ENCODE measurements around the gene ZBED6. TPM values are rescaled to one million over a fixed set of nuclear protein-coding genes. Genes with fewer than 3 reads are reported as not detected.

Gene ZBED6
- total RNA-seq, 5 donors from 2014 or later (not counting 1 experiment from before 2014, with no cell fraction given), result 21.7 to 36.7 (median 23.8) TPM

DNA sequence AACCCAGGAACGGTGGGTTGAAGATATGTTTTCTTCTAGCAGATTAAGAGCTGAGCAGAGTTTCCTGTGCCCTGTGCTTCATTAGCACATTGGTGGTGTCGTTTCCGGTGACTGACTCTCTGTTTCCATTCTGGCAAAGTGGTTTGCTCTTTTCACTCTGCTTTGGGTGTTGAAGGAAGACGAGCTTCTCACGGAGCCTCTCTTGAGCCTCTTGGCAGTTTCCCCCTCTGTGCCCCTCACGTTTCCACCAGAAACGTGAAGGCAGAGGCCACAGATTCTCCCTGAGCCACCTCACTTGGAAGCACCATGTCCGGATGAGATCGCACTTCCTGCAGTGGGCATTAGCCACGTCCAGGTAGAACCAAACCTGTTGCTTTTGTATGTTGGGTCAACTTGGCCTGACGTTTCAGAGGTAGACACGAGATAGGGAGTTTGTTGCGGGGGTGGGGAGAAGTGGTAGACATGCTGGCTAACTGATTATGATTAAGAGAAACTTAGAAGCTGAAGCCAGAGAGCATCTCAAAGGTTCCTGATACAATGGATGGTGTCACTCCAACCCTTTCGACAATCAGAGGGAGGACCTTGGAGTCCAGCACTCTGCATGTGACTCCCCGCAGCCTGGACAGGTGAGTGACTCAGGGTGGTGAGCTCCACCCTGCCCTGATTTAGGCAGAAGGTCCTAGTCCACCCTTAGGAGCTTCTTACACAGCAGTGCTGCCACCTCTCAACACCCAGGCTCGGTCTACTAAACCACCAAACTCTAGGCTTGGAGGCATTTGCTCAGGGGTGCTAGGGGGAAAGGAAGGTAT lies 30.2 kb upstream of the ZBED6 start, which contains the start of gene LAX1:
TSS of gene LAX1 (plus strand) at position 155 of the 809 bp plus-strand sequence. CDS start at position 538, 383 bp downstream.
- Mint-ChIP-seq H3K27me3 (no peaks in the 10 kb centered on the region), H3K27ac (peak within 1 kb of the TSS; percentile 98 to 99), H3K36me3 (peaks cover 9% of the 10 kb centered on the region), H3K9me3 (no peaks in the 10 kb centered on the region), H3K4me1 (peaks cover 54 to 72% (median 62%) of the 10 kb centered on the region in 3 donors), H3K4me3 (peak within 1 kb of the TSS; percentile 95 to 97 (median 95))
- Histone ChIP-seq H3K27ac (ENCODE audit: low read length) (peak within 1 kb of the TSS; percentile 87), H3K9me3 (no peaks in the 10 kb centered on the region), H3K36me3 (ENCODE audit: control insufficient read depth in 2 of 2, extremely low read depth in 1 of 2, insufficient read depth in 1 of 2, low read length in 1 of 2) (peaks cover 0 to 13% of the 10 kb centered on the region in 2 donors), H3K27me3 (replicated peaks in 1 of 2; ENCODE audit: control insufficient read depth in 2 of 2, extremely low read depth in 1 of 2, insufficient read depth in 2 of 2, low read length in 1 of 2) (no peaks in the 10 kb centered on the region), H3K4me3 (ENCODE audit: control insufficient read depth in 1 of 2, extremely low read depth in 1 of 2, low read length in 1 of 2) (peak within 1 kb of the TSS; percentile 64 to 68), H3K4me1 (ENCODE audit: control insufficient read depth in 1 of 2, extremely low read depth in 1 of 2, insufficient read depth in 2 of 2, low read length in 2 of 2) (peaks cover 18 to 62% of the 10 kb centered on the region in 2 experiments)
- POLR2A ChIA-PET, result interaction anchor here (0.7 to 1.1 kb wide), 11 partner anchors 9 to 252 kb away, joined by 3 to 7 read pairs (median 3); partner anchors contain the start of gene ATP2B4 (in 1 of the 2)
- CTCF ChIA-PET, result interaction anchor here in 1 of 2 donors (0.5 to 1.5 kb wide), 10 partner anchors 21 to 498 kb away, joined by 3 to 8 read pairs (median 3); partner anchors contain the start of gene ATP2B4
- 5% methylated on average over 10 of the region's 16 CpGs for WGBS (ENCODE audit: insufficient coverage)
- DNase-seq (peak; percentile 47 to 88 (median 75)), ATAC-seq (replicated peaks in 1 of 4) (peak; percentile 92 to 94 (median 93))

DNA sequence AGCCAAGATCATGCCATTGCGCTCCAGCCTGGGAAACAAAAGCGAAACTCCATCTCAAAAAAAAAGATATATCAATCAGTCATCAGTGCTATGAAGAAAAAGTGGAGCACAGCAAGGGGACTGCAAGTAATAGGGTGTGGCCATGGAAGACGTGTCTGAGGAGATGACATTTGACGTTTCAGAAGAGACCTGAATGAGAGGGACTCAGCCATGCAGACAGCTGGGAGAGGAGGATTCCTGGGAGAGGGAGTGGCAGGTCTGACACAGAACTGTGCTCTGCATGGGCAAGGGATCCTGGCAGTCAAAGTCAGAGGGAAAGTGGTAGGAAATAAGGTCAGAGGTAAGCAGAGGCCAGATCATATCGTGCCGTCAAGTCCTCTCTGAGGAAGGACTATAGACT lies 27.2 kb upstream of the ZBED6 start:
- H3K36me3 ChIP-seq (ENCODE audit: control insufficient read depth in 2 of 2, extremely low read depth in 1 of 2, insufficient read depth in 1 of 2, low read length in 1 of 2), result peaks cover 4 to 39% of the 10 kb centered on the region in 2 donors
- DNase-seq (no peak), ATAC-seq (replicated peaks in 1 of 4) (no peak)
- peaks cover 18 to 48% of the 10 kb centered on the region in 2 experiments for H3K4me1 ChIP-seq (ENCODE audit: control insufficient read depth in 1 of 2, extremely low read depth in 1 of 2, insufficient read depth in 2 of 2, low read length in 2 of 2)
- Mint-ChIP-seq H3K9me3 (no peaks in the 10 kb centered on the region), H3K27ac (peak overlapping the region; percentile 87 to 92), H3K4me1 (peaks cover 50 to 67% (median 60%) of the 10 kb centered on the region in 3 donors), H3K36me3 (peaks cover 30% of the 10 kb centered on the region), H3K4me3 (peak overlapping the region; percentile 7 to 62 (median 29)), H3K27me3 (no peaks in the 10 kb centered on the region)
- peak overlapping the region; percentile 55 for H3K27ac ChIP-seq (ENCODE audit: low read length)
- ChIA-PET CTCF (no interaction called here), POLR2A (no interaction called here)
- H3K27me3 ChIP-seq (replicated peaks in 1 of 2; ENCODE audit: control insufficient read depth in 2 of 2, extremely low read depth in 1 of 2, insufficient read depth in 2 of 2, low read length in 1 of 2), result no peaks in the 10 kb centered on the region
- H3K4me3 ChIP-seq (ENCODE audit: control insufficient read depth in 1 of 2, extremely low read depth in 1 of 2, low read length in 1 of 2), result no peak overlapping the region
- 77% methylated on average over 4 of the region's 6 CpGs for WGBS (ENCODE audit: insufficient coverage)
- H3K9me3 ChIP-seq, result no peaks in the 10 kb centered on the region

GRCh38 chr1:203769505-203770343 lies 25.7 kb upstream of the ZBED6 start:
- peaks cover 4 to 54% of the 10 kb centered on the region in 2 donors for H3K36me3 ChIP-seq (ENCODE audit: control insufficient read depth in 2 of 2, extremely low read depth in 1 of 2, insufficient read depth in 1 of 2, low read length in 1 of 2)
- peak overlapping the region; percentile 71 to 92 for H3K27ac Mint-ChIP-seq
- WGBS (ENCODE audit: insufficient coverage), result 86% methylated on average over 8 of the region's 15 CpGs
- H3K4me3 Mint-ChIP-seq, result peak overlapping the region in 1 of 3 donors; percentile 62
- ChIA-PET CTCF (interaction anchor here in 1 of 2 donors (0.6 kb wide), 1 partner anchor 404 kb away, joined by 4 read pairs; no protein-coding TSS in a partner anchor), POLR2A (interaction anchor here (0.6 kb wide), 2 partner anchors 100 to 449 kb away, joined by 3 to 9 read pairs; no protein-coding TSS in a partner anchor)
- H3K4me1 Mint-ChIP-seq, result peaks cover 37 to 53% (median 46%) of the 10 kb centered on the region in 3 donors
- H3K4me3 ChIP-seq (ENCODE audit: control insufficient read depth in 1 of 2, extremely low read depth in 1 of 2, low read length in 1 of 2), result no peak overlapping the region
- H3K9me3 ChIP-seq, result no peaks in the 10 kb centered on the region
- H3K9me3 Mint-ChIP-seq, result no peaks in the 10 kb centered on the region
- H3K27me3 ChIP-seq (replicated peaks in 1 of 2; ENCODE audit: control insufficient read depth in 2 of 2, extremely low read depth in 1 of 2, insufficient read depth in 2 of 2, low read length in 1 of 2), result no peaks in the 10 kb centered on the region
- DNase-seq, result peak in 10 of 35 experiments; percentile 8 to 44 (median 16)
- H3K36me3 Mint-ChIP-seq, result peaks cover 41% of the 10 kb centered on the region
- no peak for ATAC-seq (replicated peaks in 1 of 4)
- H3K27me3 Mint-ChIP-seq, result no peaks in the 10 kb centered on the region
- no peak overlapping the region for H3K27ac ChIP-seq (ENCODE audit: low read length)
- peaks cover 5 to 34% of the 10 kb centered on the region in 2 experiments for H3K4me1 ChIP-seq (ENCODE audit: control insufficient read depth in 1 of 2, extremely low read depth in 1 of 2, insufficient read depth in 2 of 2, low read length in 2 of 2)

- no peak overlapping the region for H3K4me3 Mint-ChIP-seq
- H3K4me3 ChIP-seq (ENCODE audit: control insufficient read depth in 1 of 2, extremely low read depth in 1 of 2, low read length in 1 of 2), result no peak overlapping the region
- no peak overlapping the region for H3K27ac ChIP-seq (ENCODE audit: low read length)
- H3K27ac Mint-ChIP-seq, result peak overlapping the region in 1 of 2 donors; percentile 39
- peaks cover 29 to 44% (median 34%) of the 10 kb centered on the region in 3 donors for H3K4me1 Mint-ChIP-seq
- H3K9me3 Mint-ChIP-seq, result no peaks in the 10 kb centered on the region
- H3K27me3 ChIP-seq (replicated peaks in 1 of 2; ENCODE audit: control insufficient read depth in 2 of 2, extremely low read depth in 1 of 2, insufficient read depth in 2 of 2, low read length in 1 of 2), result no peaks in the 10 kb centered on the region
- peaks cover 0 to 27% of the 10 kb centered on the region in 2 experiments for H3K4me1 ChIP-seq (ENCODE audit: control insufficient read depth in 1 of 2, extremely low read depth in 1 of 2, insufficient read depth in 2 of 2, low read length in 2 of 2)
- CTCF ChIA-PET, result interaction anchor here in 1 of 2 donors (0.6 kb wide), 2 partner anchors 268 to 504 kb away, joined by 3 read pairs; no protein-coding TSS in a partner anchor
- ATAC-seq (replicated peaks in 1 of 4) (no peak), DNase-seq (no peak)
- no peaks in the 10 kb centered on the region for H3K27me3 Mint-ChIP-seq
- H3K36me3 ChIP-seq (ENCODE audit: control insufficient read depth in 2 of 2, extremely low read depth in 1 of 2, insufficient read depth in 1 of 2, low read length in 1 of 2), result peaks cover 4 to 65% of the 10 kb centered on the region in 2 donors
- POLR2A ChIA-PET, result no interaction called here
- WGBS (ENCODE audit: insufficient coverage), result 98% methylated on average over 4 of the region's 7 CpGs
- peaks cover 58% of the 10 kb centered on the region for H3K36me3 Mint-ChIP-seq
- no peaks in the 10 kb centered on the region for H3K9me3 ChIP-seq
These were observed 23.5 kb upstream of the ZBED6 start for GRCh38 chr1:203771901-203772301.

DNA sequence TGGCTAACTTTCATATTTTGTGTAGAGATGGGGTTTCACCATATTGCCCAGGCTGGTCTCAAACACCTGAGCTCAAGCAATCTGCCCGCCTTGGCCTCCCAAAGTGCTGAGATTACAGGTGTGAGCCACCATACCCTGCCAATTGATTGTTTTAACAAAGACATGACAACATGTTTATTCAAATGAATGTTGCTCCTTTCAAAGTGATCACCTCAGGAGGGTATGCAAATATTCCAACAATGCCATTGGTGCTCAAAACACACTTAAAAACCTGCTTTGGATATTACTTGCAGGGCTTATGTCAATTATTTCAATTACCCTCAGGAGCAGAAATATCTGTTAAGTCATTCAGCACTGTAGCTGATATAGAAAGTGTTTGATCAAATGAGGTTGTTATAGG lies 22.6 kb upstream of the ZBED6 start:
- POLR2A ChIA-PET, result interaction anchor here in 1 of 2 donors (0.6 kb wide), 1 partner anchor 91 kb away, joined by 4 read pairs; no protein-coding TSS in a partner anchor
- peaks cover 4 to 61% of the 10 kb centered on the region in 2 donors for H3K36me3 ChIP-seq (ENCODE audit: control insufficient read depth in 2 of 2, extremely low read depth in 1 of 2, insufficient read depth in 1 of 2, low read length in 1 of 2)
- H3K27me3 ChIP-seq (replicated peaks in 1 of 2; ENCODE audit: control insufficient read depth in 2 of 2, extremely low read depth in 1 of 2, insufficient read depth in 2 of 2, low read length in 1 of 2), result no peaks in the 10 kb centered on the region
- H3K4me1 Mint-ChIP-seq, result peaks cover 23 to 36% (median 30%) of the 10 kb centered on the region in 3 donors
- H3K36me3 Mint-ChIP-seq, result peaks cover 60% of the 10 kb centered on the region
- no peaks in the 10 kb centered on the region for H3K9me3 Mint-ChIP-seq
- DNase-seq (no peak), ATAC-seq (replicated peaks in 1 of 4) (no peak)
- CTCF ChIA-PET, result interaction anchor here in 1 of 2 donors (0.6 kb wide), 1 partner anchor 269 kb away, joined by 3 read pairs; no protein-coding TSS in a partner anchor
- H3K27ac ChIP-seq (ENCODE audit: low read length), result no peak overlapping the region
- no peak overlapping the region for H3K4me3 Mint-ChIP-seq
- no peak overlapping the region for H3K4me3 ChIP-seq (ENCODE audit: control insufficient read depth in 1 of 2, extremely low read depth in 1 of 2, low read length in 1 of 2)
- no peaks in the 10 kb centered on the region for H3K9me3 ChIP-seq
- 100% methylated on average over 1 of the region's 1 CpG for WGBS (ENCODE audit: insufficient coverage)
- H3K27me3 Mint-ChIP-seq, result no peaks in the 10 kb centered on the region
- peaks cover 0 to 18% of the 10 kb centered on the region in 2 experiments for H3K4me1 ChIP-seq (ENCODE audit: control insufficient read depth in 1 of 2, extremely low read depth in 1 of 2, insufficient read depth in 2 of 2, low read length in 2 of 2)
- H3K27ac Mint-ChIP-seq, result peak overlapping the region in 1 of 2 donors; percentile 48
